Muscle of back (tissue), 11 donors: Measurements from ENCODE around the gene ADAMTS14. TPM values are rescaled to one million over a fixed set of nuclear protein-coding genes. Genes with fewer than 3 reads are reported as not detected.
A peak's percentile ranks its signal among the peaks of the same experiment; 100 is the strongest.
"Not testable (repeated sequence)": the region's sequence is repeated elsewhere in the genome, so short reads cannot be mapped to it uniquely, and the experiment has no call there.

Source experiments
- DNase-seq, 3 donors: peaks; one replicate each; pipeline versions ENCODE4 v3.0.0 to v3.0.0-alpha.2; 2013
- polyA plus RNA-seq, 10 donors: library from polyadenylated mRNA; unstranded; fragments of 120-200 nt; gene quantifications; one replicate each; pipeline ENCODE4 v1.2.1, GENCODE V29; 2013; ENCODE audit not compliant: insufficient read length in 10 of 10

Gene ADAMTS14
- polyA plus RNA-seq, 10 donors = 12.1 to 29.1 (median 16.7) TPM

DNA sequence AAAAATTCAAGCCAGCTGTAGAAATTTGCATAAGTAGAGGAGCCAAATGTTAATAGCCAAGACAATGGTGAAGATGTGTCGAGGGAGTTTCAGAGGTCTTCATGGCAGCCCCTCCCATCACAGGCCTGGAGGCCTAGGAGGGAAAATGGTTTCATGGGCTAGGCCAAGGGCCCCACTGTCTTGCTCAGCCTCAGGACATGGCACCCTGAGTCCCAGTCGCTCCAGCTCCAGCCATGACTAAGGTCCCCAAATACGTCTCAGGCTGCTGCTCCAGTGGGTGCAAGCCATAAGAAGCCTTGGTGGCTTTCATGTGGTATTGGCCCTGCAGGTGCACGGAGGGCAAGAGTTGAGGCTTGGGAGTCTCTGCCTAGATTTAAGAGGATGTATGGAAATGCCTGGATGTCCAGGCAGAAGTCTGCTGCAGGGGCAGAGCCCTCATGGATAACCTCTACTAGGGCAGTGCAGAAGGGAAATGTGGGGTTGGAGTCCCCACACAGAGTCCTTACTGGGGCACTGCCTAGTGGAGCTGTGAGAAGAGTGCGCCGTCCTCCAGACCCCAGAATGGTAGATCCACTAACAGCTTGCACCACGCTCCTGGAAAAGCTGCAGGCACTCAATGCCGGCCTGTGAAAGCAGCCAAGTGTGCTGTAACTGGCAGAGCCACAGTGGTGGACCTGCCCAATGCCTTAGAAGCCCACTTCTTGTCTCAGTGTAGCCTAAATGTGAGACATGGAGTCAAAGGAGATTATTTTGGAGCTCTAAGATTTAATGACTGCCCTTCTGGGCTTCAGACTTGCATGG lies 93.7 kb downstream of the ADAMTS14 start:
- no peak for DNase-seq

DNA sequence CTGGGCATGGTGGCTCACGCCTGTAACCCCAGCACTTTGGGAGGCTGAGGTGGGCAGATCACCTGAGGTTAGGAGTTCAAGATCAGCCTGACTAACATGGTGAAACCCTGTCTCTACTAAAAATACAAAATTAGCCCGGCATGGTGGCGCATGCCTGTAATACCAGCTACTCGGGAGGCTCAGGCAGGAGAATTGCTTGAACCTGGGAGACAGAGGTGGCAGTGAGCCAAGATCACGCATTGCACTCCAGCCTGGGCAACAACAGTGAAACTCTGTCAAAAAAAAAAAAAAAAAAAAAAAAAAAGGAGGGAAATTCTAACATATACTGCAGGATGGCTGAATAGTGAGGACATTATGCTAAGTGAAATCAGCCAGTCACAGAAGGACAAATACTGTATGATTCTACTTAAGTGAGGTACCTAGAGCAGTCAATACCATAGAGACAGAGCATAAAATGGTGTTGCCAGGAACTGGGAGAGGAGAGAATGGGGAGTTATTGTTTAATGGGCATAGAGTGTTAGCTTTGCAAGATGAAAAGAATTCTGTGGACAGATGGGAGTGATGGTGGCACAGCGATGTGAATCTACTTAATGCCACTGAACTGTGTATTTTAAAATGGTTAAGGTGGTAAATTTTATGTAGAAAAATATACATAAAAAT lies 95.8 kb downstream of the ADAMTS14 start:
- DNase-seq = not testable (repeated sequence)

DNA sequence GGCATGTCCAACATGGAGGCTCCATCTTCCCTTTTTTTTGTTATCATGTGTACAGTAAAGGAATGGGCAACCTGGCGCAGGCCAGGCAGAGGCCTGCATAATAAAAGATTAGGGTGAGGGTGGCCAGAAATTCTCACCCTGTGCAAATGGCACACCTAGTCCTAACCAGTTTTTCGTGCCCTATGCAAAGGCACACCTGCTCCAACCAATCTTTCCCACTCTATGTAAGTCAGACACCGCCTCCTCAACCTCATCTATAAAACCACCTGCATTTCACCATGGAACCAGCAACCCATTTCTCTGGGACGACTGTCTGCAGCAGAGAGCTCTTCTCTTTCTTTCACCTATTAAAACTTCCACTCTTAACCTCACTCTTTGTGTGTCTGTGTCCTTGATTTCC lies 96.8 kb downstream of the ADAMTS14 start:
- DNase-seq = no peak

DNA sequence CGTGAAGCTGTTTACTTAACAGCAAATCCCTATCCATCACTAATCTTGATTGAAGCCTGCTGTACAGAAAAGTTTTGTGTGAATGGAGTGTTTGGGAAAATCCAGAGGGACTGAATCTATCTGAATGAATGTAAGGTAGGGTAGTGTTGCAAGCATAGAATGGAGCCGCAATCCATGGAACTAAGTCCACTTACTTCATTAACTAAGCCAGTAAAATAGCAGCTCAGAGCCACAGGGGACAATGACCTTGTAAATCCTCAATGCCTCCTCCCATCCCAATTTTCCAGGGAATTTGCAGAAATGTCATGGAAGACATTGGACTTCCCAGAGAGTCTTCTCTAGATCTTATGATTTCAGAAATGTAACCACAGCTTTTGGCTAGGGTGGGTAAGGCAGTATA lies 97.7 kb downstream of the ADAMTS14 start:
- no peak for DNase-seq

DNA sequence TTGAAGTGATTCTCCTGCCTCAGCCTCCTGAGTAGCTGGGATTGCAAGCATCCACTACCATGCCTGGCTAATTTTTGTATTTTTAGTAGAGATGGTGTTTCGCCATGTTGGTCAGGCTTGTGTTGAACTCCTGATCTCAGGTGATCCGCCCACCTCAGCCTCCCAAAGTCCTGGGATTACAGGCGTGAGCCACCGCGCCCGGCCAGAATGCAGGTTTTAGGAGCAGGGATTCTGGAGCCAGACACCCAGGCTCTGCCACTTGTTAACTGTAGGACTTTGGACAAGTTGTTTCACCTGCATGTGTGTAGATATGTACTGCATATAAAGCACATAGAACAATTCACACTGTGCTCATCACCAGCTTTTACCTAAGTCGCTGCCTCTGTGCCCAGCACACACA lies 98.2 kb downstream of the ADAMTS14 start:
- not testable (repeated sequence) for DNase-seq

DNA sequence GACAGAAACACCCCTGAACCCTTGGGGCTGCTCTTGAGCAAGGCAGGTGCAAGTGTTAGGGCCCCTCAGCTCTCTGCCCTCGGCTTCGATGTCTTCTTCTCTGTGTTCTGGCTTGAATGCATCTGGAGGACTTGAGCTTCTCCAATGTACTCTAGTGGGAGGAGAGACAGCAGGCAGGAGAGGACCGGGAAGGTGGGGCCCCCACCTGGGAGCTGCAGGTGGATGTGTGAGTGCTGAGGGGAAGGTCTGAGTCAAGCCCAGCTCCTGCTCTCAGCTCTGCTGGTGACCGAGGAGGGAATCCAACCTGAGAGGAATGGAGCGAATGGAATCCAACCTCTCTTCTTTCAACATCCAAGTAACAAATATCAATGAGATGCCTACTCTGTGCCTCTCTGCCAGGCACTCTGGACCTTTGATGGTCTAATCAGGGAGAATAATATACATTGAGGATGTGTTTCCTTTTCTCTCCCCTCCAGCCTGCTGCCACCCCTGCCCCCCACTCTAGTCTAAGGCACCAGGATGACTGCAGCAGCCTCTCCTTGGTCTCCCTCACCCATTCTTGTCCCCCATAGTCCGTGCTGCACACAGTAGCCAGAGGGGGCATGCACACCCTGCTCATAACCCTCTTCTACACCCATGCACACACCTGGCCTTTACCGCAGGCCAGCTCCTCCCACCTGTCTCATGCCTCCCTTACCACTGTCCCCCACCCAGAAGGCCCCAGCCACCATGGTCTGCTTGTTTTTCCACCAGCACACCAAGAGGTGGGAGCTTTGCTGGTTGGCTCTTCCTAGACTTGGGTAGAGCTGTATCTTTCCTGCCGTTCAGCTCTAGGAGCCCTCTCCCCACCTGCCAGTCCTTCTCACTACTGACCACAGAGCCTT lies 99.2 kb downstream of the ADAMTS14 start:
- no peak for DNase-seq

DNA sequence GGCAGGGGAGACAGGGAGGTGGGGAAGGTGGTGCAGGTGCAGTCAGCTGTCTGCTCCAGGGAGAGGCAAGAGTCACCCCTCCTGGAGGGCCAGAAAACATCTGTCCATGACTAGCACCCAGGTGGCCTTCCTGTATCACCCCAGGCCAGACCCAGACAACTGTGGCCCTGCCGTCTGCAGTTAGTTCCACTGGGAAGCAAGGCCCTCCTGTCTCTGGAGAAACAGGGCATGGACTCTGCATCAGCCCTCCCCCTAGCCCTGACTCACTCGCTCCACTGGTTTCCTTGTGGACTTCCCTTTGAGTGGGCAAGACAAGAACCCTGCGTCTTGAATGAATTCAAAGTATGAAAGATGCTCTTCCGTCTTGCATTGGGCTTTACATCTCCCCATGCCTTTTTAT lies 100.3 kb downstream of the ADAMTS14 start:
- no peak for DNase-seq

DNA sequence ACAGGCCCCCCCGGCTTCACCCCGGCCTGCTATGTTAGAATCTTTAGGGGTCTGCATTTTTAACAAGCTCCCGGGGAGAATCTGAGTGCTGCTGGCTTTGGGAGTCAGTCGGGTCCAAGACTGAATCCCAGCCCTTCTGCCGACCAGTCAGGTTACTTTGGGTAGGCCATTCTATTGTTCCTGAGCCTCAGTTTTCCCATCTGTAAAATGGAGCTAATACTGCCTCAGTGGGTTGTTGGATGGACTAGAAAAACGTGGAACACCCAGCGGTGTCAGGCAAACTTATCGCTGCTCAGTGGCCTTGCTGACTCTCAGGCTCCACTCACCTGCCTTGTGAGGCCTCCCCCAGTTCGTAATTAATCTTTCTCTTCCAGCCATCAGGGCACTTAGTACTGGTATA lies 101.2 kb downstream of the ADAMTS14 start:
- no peak for DNase-seq

DNA sequence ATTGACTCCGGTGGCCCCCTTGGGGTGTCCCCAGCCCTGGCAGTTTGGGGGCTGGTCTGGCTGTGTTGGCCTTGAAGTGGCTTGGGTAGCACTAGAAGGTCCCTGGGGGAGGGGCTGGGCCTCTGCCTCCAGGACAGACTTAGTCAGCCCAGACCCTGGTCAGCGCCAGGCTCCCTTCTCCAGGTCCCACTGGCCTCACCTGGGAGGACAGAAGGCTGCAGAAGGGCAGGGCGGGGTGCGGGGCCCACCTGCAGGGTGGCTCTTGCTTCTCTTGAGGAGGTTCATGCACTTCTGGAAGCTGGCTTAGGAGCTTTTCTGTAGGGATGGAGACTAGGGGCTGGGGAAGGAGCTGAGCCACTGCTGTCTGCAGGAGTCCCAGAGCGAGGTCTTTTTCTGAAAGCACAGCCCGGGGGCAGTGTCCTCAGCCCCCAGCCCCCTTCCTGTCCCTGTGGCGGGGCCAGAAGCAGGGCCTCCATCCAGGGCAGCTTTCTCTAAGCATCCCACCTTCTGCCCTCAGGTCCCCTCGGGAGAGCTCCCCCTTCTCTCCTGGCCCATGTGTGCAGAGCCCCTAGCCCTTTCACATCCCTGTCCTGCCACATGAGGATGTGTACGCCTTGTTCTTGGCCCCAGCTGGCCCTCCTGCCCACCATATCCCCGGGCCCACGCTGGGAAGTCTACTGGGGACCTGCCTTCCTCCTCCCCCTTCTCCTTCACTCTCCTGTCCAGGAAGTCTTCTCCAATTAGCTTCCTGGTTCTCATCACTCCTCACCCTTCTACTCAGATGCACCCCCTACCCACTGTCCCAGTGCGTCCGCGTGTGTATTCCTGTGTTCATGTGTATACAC lies 101.9 kb downstream of the ADAMTS14 start:
- DNase-seq = no peak

DNA sequence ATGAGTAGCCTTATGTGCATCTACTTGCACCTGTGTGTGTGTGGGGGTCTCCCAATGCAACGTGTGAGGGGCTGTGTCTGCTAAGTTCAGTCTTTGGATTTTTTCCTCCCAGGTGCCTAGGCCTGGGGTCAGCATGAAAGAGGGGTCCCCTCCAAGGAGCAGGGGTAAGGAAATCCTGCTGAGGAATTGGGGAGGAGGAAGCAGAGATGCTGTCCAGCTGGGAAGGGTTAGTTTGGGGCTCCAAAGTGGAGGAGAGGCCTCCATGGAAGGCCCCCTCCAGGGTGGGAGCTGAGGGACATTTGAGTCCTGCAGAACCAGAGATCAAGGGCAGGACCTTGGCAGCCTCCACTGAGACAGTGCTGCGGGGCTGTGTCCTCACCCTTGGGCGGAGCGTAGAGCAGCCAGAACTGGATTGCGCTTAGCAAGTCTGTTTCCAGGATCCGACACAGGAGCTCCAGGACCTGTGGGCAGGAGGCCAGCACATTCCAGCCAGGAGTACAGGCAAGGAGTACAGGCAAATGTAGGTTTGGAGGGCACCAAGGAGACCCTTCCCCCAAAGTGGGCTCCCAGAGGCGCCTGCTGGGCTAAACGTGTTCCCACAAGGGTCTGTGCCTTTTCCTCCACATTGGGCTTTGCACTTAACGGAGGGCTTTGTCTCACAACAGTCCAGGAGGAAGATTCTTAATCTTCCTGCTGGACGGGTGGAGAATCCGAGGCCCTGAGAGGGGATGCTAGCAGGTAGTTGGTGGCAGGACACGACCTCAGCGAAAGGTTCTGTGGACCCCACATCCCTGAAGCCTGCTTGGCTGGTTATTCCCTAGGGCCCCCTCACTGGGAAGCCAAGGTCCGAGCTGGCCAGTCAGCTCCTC lies 102.7 kb downstream of the ADAMTS14 start:
- peak in 1 of 3 donors; percentile 31 for DNase-seq

DNA sequence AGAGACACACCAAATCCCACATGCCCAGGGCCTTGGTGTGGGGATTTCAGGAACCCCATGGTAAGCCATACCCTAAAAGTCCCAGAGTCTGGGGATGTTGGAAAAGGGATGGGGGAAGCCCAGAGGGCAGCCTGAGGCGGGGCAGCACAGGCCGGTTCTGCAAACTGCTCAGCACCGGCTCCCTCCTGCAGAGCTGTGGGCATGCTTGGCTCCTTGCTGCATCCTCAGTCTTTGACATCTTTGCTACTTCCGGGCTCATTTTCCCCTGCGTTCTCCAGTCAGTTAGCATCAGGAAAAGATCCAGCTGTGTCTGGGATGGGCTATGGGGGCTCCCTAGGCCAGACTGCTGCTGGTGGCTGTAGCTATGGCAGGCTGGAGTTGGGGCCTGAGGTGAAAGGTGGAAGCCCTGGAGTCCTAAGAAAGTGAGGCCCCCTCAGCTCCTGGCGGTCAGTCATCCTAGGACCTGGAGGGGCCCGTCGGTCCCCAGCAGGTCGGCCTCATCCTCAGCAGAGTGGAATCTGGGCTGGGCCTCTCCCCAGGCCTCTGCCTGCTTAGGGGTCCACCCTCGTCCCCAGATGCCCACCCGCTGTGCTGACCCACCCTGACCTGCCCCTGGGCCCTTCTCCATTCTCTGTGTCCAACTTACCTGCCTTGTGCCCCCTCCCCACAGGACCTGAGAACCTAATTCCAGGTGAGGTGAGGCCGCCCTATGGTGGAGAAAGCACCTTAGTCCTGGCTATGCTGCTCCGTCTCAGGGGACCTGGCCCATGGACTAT lies 103.6 kb downstream of the ADAMTS14 start:
- DNase-seq = no peak

DNA sequence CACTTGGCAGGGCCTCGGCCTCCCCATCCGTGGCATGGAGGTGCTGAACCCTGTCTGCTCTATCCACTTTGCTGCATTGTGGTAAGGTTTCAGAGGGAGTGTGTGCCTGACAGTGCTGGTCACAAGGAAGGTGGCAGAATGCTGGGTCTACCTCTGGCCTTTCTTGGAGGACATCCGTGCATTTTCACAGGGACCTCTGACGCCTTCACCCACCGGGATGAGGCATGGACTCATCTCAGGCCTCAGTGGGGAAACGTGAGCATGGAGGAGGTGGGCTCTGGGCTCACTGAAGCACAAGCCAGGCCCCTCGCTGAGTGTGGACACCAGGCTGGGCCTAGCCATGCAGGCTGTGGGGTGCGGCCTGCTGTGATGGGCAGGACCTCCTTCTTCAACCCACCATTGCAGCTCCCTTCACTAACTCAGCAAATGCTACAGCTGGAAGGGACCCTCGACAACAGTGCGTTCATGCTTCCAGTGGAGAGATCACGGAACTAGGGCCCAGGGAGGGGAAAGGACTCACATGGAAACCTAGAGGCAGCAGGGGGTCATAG lies 104.2 kb downstream of the ADAMTS14 start:
- DNase-seq = no peak

DNA sequence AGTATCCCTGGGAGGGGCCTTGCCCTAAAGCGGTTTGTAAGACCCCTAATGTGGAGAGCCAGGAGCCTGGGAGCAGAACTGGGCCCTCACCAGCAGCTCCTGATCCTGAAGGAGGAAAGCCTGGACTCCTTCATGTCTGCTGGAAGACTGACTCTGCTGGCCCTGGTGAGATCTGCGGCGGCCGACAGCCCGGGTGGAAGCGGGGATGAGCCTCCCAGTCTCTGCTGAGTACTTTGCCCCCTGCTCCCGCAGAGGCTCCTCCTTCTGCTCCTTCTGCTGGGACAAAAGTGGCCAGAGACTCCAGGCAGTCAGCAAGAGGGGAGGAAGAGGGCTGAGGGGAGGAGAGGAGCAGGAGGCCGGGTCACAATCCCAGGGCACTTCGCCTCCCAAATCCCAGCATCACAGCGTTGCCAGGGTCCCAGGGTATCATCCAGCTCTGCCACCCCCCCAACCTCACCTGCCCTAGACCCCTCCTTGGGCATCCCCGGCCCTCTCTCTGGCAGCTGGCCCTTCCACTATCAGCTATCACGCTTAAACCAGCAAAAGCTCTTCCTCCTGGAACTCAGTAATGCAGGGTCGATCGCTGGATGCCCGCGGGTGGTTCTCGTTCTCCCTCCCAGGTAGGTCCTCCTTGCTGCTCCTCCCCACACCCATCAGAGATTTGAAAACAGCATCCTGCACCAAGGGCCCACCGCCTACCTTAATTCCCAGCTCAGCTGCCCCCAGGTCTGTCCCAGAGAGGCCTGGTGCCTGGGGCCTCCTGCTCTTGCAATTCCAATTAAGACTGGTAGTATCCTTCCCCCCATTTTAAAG lies 105.0 kb downstream of the ADAMTS14 start:
- no peak for DNase-seq

DNA sequence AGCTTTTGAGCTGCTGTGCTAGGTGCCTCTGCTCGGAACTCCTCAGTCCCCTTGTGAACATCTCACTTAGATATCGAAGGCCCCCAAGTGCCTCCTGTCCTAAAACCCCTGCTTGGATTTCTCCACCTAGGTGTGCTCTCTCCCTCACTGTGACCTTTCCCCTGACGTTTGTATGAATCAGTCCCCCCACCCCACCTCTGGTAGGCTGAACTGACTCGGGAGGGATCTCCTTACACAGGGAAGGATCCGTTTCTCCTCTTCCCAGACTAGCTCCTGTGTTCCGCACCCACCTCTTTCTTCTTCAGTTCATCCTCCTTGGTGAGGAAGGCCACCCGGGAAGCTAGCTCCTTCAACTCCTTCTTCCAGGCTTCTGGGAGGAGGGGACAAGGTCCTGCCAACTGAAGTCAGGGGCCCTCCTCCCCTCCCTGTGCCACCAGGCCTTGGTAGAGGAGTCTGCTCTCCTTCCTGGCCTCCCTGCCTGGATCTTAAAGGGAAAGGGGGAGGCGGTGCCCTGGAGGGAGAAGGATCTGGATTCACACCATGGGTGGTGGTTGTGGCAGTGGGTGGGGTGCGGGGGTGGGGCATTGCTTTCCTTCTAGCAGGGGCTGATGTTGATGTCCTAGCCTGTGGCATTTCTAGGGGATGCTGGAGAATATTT lies 106.1 kb downstream of the ADAMTS14 start:
- DNase-seq = no peak

DNA sequence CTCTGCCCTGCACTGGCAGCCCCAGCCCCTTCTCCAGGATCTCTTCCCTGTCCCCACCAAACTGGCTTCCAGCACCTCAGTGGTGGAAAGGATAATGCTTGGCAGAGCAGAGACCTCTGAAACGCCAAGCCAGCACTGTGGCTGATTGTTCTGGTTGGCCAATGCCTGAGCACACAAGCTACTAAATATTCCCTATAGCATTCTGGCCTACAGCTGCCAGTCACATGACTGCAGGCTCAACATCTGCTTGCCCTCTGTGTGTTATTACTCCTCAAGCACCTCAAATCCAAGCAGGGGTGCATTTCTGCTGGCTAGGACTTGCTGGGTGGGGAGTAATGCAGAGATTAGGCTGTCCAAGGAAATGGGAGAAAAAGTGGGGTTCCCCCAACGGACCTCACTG lies 106.8 kb downstream of the ADAMTS14 start:
- DNase-seq = peak in 1 of 3 donors; percentile 45

DNA sequence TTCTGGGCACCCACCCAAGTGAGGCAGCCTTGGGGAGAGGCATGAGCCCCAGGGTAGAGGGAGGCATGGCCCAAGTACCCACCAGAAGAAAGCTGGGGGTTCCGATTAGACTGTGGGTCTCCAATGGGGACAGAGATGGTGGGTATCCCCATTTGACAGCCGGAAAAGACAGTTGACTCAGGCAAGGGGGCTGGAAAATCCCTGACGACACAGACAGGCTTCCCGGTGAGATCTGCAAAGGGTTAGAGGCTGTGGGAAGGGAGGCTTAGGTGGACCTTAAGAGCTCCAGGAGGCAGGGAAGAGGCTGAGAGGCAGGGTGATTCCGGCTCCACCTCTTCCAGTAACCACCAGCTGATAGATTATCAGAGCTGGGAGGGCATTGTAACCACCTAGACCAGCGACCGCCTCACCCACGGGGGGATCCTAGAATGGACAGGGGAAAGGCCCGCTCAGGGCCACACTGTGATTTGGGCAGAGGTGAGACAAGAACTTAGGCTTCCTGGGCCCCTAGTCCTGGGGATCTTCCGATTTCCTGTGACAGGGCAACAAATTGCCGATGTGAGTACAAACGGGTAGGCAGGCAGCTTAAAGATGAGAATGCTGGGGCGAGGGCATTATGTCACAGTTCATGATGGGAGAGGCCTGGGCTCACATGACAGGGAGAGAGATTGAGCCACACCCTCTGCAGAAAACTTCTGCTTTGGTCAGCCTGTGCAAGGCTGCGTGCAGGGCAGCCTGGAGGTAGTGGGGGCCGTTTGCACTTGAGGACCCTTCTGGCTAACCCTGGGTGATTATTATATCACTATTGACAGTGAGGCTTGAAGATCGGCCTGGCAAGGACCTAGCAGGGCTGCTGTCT lies 107.4 kb downstream of the ADAMTS14 start:
- no peak for DNase-seq

DNA sequence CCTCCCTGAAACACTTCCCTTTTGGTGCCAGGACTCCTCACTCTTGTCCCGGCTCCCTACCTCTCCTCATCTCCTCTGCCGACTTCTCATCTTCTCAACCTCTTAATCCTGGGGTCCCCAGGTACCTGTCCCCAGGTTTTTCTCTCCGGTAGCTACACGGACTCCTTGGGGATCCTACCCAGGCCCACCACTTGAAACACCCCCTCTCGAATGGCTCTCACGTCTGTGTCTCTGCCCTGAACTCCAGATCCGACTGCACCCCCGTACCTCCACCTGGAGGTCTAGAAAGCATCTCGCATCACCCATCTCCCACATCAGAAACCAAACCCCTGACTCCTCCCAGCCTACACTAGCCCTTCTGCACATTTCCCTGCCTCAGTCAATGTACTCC lies 108.1 kb downstream of the ADAMTS14 start:
- DNase-seq = no peak
